Neural progenitor cell (in vitro differentiated cells): ENCODE results near the gene SSTR3.

Experiments used
- EZH2 ChIP-seq: fragments of 200-600 bp; sonication (generic); IDR thresholded peaks from 2 replicates; pipeline ENCODE4 v1.6.1; 2017; ENCODE audit warnings: antibody characterized with exemption, mild to moderate bottlenecking, moderate library complexity
- EZH2phosphoT487 ChIP-seq: fragments of 200-600 bp; sonication (generic); IDR thresholded peaks from 2 replicates; pipeline ENCODE4 v1.6.1; 2017; ENCODE audit warnings: antibody characterized with exemption
- TF ChIP-seq, protein P1 (sequence below): fragments of 200-600 bp; sonication (generic); IDR thresholded peaks from 2 replicates; pipeline ENCODE4 v1.5.1; 2017; ENCODE audit warnings: antibody characterized with exemption, mild to moderate bottlenecking

DNA sequence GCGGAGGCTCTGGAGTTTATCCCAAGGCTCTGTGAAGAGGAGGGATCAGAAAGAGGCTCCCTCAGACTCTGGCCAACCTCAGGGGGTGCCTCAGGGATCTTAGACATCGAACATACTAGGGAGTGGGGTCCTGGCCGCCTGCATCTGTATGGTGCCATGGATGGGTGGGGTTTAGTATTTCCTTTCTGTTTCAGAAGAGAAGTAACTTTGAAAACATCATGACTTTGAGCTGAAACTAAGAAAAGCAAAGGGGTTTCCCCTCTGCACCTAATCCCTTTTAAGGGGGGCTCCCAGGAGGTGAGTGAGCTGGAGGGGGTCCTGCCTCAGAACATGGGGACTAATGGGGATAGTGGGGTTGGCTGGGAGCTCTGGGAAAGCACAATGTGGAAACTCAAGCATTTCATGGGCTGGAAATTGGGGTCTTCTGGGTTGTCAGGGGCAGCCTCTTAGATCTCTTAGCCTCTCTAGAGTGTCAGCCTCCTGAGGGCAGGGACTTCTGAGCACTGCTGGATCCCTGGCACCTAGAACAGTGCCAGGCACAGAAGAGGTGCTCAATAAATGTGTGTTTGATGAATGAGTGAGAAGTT, 11.8 kb upstream of the SSTR3 start:
- TF ChIP-seq, protein P1, sequence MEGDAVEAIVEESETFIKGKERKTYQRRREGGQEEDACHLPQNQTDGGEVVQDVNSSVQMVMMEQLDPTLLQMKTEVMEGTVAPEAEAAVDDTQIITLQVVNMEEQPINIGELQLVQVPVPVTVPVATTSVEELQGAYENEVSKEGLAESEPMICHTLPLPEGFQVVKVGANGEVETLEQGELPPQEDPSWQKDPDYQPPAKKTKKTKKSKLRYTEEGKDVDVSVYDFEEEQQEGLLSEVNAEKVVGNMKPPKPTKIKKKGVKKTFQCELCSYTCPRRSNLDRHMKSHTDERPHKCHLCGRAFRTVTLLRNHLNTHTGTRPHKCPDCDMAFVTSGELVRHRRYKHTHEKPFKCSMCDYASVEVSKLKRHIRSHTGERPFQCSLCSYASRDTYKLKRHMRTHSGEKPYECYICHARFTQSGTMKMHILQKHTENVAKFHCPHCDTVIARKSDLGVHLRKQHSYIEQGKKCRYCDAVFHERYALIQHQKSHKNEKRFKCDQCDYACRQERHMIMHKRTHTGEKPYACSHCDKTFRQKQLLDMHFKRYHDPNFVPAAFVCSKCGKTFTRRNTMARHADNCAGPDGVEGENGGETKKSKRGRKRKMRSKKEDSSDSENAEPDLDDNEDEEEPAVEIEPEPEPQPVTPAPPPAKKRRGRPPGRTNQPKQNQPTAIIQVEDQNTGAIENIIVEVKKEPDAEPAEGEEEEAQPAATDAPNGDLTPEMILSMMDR, result no peak
- no peak for TF ChIP-seq EZH2phosphoT487
- no peak for TF ChIP-seq EZH2
